ENCODE results near the gene GRM2. TPM values are rescaled to one million over a fixed set of nuclear protein-coding genes. Genes with fewer than 3 reads are reported as not detected.

The GRM2 gene
- total RNA-seq, 4 donors from 2014 or later = 0.18 to 0.20 TPM; not detected in 2

DNA sequence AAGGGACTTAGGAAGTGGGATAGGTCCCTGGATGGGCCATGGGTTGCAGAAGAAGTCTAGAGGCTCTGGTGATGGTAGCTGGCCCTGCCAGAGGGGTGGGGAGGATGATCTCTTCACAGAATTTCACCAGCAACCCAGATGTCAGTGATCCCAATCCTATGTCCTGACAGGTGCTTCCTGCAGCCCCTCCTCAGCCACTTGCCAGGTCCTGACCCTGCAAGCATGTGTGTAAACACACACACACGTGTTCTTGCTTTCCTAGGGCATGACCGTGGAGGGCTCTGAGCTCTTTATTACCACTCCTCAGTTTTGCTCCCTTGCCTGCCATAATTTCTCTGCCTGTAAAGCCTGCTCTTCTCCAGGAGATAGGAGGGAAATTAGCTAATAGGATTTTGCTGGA is 23.3 kb upstream of the GRM2 start:
- TF ChIP-seq, protein P1, sequence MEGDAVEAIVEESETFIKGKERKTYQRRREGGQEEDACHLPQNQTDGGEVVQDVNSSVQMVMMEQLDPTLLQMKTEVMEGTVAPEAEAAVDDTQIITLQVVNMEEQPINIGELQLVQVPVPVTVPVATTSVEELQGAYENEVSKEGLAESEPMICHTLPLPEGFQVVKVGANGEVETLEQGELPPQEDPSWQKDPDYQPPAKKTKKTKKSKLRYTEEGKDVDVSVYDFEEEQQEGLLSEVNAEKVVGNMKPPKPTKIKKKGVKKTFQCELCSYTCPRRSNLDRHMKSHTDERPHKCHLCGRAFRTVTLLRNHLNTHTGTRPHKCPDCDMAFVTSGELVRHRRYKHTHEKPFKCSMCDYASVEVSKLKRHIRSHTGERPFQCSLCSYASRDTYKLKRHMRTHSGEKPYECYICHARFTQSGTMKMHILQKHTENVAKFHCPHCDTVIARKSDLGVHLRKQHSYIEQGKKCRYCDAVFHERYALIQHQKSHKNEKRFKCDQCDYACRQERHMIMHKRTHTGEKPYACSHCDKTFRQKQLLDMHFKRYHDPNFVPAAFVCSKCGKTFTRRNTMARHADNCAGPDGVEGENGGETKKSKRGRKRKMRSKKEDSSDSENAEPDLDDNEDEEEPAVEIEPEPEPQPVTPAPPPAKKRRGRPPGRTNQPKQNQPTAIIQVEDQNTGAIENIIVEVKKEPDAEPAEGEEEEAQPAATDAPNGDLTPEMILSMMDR (IDR thresholded peaks at IDR 0.05 in 4 of 5, conservative IDR thresholded peaks at IDR 0.05 in 1 of 5) = no peak
- no peak for TF ChIP-seq POLR2A (IDR thresholded peaks at IDR 0.05)
- peaks cover 0 to 18% of the 10 kb centered on the region in 2 donors for H3K36me3 ChIP-seq
- ATAC-seq = no peak
- in situ Hi-C loops (cut with MboI; ENCODE audit: low sequenced_read_pairs in 4 of 4) = loop anchor here in 2 of 4 donors (5.0 to 25.0 kb wide), 2 partner anchors 181 to 296 kb away; partner anchors contain the start of genes DCAF1 (in 1 of the 2), MANF (in 1 of the 2) and RBM15B (in 1 of the 2)
- no peaks in the 10 kb centered on the region for H3K27me3 ChIP-seq
- intact Hi-C loops (cut with DNase I; ENCODE audit: low total_unique reads) = no loop called here
- no peaks in the 10 kb centered on the region for H3K9me3 ChIP-seq
- no peak for DNase-seq
- peaks cover 34 to 52% of the 10 kb centered on the region in 2 donors for H3K4me1 ChIP-seq
- peak overlapping the region in 2 of 4 donors; percentile 19 to 82 for H3K27ac ChIP-seq
- H3K4me3 ChIP-seq = no peak overlapping the region

DNA sequence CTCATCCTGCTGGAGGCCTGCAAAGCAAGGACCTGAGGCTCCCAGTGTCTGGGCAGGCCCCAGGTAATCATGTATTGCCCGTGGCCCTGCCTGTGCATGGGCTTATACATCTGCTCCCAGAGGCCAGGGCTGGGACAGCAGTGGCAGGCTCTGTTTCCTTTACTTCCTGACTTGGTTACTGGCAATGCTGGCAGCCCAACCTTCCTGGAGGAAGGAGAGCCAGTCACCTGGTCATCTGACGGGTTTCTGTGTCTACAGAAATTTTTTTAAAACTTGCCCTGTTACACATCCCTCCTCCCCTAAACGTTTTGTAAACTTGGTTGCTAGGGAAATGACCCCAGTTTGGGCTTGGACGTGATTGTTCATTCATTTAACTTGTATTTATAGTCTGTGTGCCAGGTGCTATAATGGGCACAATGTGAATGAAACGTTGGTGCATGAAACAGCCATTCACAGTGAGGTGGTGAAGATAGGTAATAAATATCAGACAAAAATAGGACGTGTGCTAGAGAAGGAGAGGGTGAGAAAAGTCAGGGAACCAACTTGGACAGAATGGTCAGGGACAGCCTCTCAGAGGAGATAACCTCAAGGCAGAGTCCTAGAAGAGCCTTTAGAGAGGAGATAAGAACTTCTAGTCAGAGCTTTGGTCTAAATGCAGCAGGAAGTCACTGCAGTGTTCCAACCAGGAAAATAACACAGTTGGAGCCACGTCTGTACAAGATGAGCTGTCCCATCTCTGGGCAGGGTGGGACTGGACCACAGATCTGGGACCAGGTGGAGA is 21.7 kb upstream of the GRM2 start:
- ATAC-seq = no peak
- H3K27ac ChIP-seq = peak overlapping the region; percentile 68 to 82 (median 81)

DNA sequence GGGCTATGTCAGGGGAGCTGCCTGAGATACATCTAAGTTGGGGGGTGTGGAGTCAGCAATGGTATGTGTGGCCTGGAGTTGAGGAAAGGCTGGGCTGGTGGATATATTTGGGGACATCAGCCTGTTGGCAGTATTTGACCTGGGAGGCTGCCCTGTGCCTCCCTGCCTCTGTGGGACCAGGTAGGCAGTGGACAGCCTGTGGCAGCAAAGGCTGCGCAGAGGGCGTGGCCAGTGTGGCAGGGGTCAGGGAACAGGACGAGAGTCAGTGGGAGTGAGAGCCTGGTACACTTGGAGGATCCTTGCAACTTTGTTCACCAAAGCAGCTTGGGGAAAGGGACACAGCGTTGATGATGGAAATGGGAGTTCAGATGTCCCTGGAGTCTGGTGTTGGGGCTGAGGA is 20.8 kb upstream of the GRM2 start:
- Histone ChIP-seq H3K4me3 (no peak overlapping the region), H3K36me3 (peaks cover 0 to 18% of the 10 kb centered on the region in 2 donors), H3K4me1 (peaks cover 28 to 48% of the 10 kb centered on the region in 2 donors), H3K27me3 (no peaks in the 10 kb centered on the region), H3K27ac (peak overlapping the region; percentile 68 to 82 (median 81)), H3K9me3 (no peaks in the 10 kb centered on the region)
- DNase-seq (no peak), ATAC-seq (no peak)
- intact Hi-C loops (cut with DNase I; ENCODE audit: low total_unique reads) = no loop called here
- in situ Hi-C loops (cut with MboI; ENCODE audit: low sequenced_read_pairs in 4 of 4) = loop anchor here in 1 of 4 donors (25.0 kb wide), 1 partner anchor 299 kb away; the partner anchor contains the start of genes MANF and RBM15B
- TF ChIP-seq POLR2A (IDR thresholded peaks at IDR 0.05) = no peak
- TF ChIP-seq, protein P1 (IDR thresholded peaks at IDR 0.05 in 4 of 5, conservative IDR thresholded peaks at IDR 0.05 in 1 of 5) = no peak

More for the DNA sequence above, 21.7 kb upstream of the GRM2 start:
- H3K9me3 ChIP-seq = no peaks in the 10 kb centered on the region
- H3K36me3 ChIP-seq = peaks cover 0 to 18% of the 10 kb centered on the region in 2 donors
- intact Hi-C loops (cut with DNase I; ENCODE audit: low total_unique reads) (no loop called here), in situ Hi-C loops (cut with MboI; ENCODE audit: low sequenced_read_pairs in 4 of 4) (loop anchor here in 2 of 4 donors (5.0 to 25.0 kb wide), 2 partner anchors 183 to 298 kb away; partner anchors contain the start of genes DCAF1 (in 1 of the 2), MANF (in 1 of the 2) and RBM15B (in 1 of the 2))
- no peak overlapping the region for H3K4me3 ChIP-seq
- no peaks in the 10 kb centered on the region for H3K27me3 ChIP-seq
- TF ChIP-seq, protein P1 (IDR thresholded peaks at IDR 0.05 in 4 of 5, conservative IDR thresholded peaks at IDR 0.05 in 1 of 5) = no peak
- TF ChIP-seq POLR2A (IDR thresholded peaks at IDR 0.05) = no peak
- DNase-seq = no peak
- peaks cover 31 to 50% of the 10 kb centered on the region in 2 donors for H3K4me1 ChIP-seq

DNA sequence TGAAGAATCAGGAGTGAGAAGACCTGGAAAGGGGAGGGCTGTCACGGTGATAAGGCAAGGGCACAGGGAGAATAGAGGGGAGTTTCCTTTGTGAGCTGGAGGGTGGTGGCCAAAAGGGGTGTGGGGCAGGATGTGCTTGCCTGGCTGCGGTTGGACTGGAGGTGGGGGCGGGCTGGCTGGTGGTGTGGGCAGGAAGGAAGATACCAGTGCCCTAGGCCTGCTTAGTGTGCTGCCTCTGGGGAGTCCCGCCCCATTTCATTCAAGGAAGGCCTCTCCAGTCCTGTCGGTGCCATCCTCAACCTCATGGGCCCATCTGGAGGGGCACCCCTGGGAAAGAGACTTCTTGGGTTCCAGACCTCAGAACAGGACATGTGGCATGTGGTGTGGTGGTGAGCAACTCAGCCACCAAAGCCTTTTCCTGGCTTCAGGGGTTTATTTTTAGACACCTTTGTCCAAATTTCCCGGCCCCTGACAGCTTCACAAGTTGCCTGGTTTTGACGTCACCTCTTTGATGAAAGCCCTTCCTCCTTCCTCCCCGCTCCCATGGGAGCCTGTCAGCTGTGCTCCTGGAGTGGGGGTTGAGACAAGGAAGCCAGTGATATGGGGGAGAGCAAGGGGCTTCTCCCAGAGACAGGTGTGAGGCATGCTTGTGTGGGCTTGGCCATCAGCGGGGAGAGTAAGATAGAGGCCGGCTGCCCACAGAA is 20.2 kb upstream of the GRM2 start:
- peak; percentile 32 to 61 for ATAC-seq
- peaks cover 0 to 18% of the 10 kb centered on the region in 2 donors for H3K36me3 ChIP-seq
- intact Hi-C loops (cut with DNase I; ENCODE audit: low total_unique reads) = no loop called here
- in situ Hi-C loops (cut with MboI; ENCODE audit: low sequenced_read_pairs in 4 of 4) = loop anchor here in 1 of 4 donors (25.0 kb wide), 1 partner anchor 299 kb away; the partner anchor contains the start of genes MANF and RBM15B
- H3K9me3 ChIP-seq = no peaks in the 10 kb centered on the region
- DNase-seq = peak in 1 of 2 donors; percentile 33
- TF ChIP-seq, protein P1 (IDR thresholded peaks at IDR 0.05 in 4 of 5, conservative IDR thresholded peaks at IDR 0.05 in 1 of 5) = no peak
- peak in 1 of 2 donors; percentile 5 for TF ChIP-seq POLR2A (IDR thresholded peaks at IDR 0.05)
- peak overlapping the region; percentile 68 to 82 (median 81) for H3K27ac ChIP-seq
- H3K4me3 ChIP-seq = no peak overlapping the region
- peaks cover 28 to 43% of the 10 kb centered on the region in 2 donors for H3K4me1 ChIP-seq
- H3K27me3 ChIP-seq = no peaks in the 10 kb centered on the region

Data from gastrocnemius medialis (tissue), 4 donors.